B cell (primary cell): Measurements from ENCODE around the gene OVCA2. TPM values are rescaled to one million over a fixed set of nuclear protein-coding genes. Genes with fewer than 3 reads are reported as not detected.

Experiments used
- ATAC-seq: fragments of 200-7000 bp; cut with Tn5 transposase; one replicate; pipeline ENCODE4 v1.10.0; 2021; ENCODE audit warnings: low read depth, mild to moderate bottlenecking, moderate number of reproducible peaks, moderate library complexity
- CTCF ChIA-PET: fragments of 350-600 bp; sonication (Branson Sonifier 250); formaldehyde crosslinking; loops from one replicate; lab custom pipeline; 2021; ENCODE audit warnings: antibody characterized with exemption, inconsistent platforms; lab: Charles Lee
- POLR2A ChIA-PET: fragments of 350-600 bp; sonication (Branson Sonifier 250); formaldehyde crosslinking; loops from one replicate; lab custom pipeline; 2021; ENCODE audit warnings: antibody characterized with exemption; lab: Charles Lee
- DNase-seq: peaks from one replicate; pipeline ENCODE4 v3.0.0; 2013
- H2AFZ ChIP-seq: 2 replicates; pipeline ENCODE4 v1.6.1; 2012; ENCODE audit warnings: mild to moderate bottlenecking, low read depth, low read length; ENCODE audit not compliant: insufficient read depth, poor library complexity, severe bottlenecking
- H3K27ac ChIP-seq, 2 donors: 1 replicate in 1 of 2; 2 replicates in 1 of 2; pipeline ENCODE4 v1.5.1; 2012 to 2013; ENCODE audit warnings: low read length in 2 of 2, mild to moderate bottlenecking in 2 of 2, moderate library complexity in 1 of 2
- H3K27me3 ChIP-seq, 4 experiments: fragments of 200-600 bp in 1 of 4; sonication (generic) in 1 of 4; replicated peaks in 1 of 4; 1 replicate in 2 of 4; 2 replicates in 2 of 4; pipeline versions ENCODE4 v1.6.1 to v1.7.0; 2013 to 2016; ENCODE audit warnings: low read length in 3 of 4, mild to moderate bottlenecking in 2 of 4, mixed read lengths in 1 of 4, moderate library complexity in 1 of 4; ENCODE audit not compliant: insufficient read depth in 4 of 4, control insufficient read depth in 3 of 4; ENCODE audit errors: control extremely low read depth in 1 of 4
- H3K36me3 ChIP-seq, 2 experiments: replicated peaks in 1 of 2; 1 replicate in 1 of 2; 2 replicates in 1 of 2; pipeline versions ENCODE4 v1.6.1 to v1.7.1; 2013; ENCODE audit warnings: low read length in 1 of 2; ENCODE audit not compliant: insufficient read depth in 2 of 2, control insufficient read depth in 1 of 2; ENCODE audit errors: control extremely low read depth in 1 of 2, extremely low read depth in 1 of 2
- H3K4me1 ChIP-seq, 2 donors: fragments of 200-600 bp in 1 of 2; sonication (generic) in 1 of 2; 1 replicate in 1 of 2; 2 replicates in 1 of 2; pipeline versions ENCODE4 v1.5.1 to v1.6.1; 2013 to 2017; ENCODE audit warnings: low read length in 2 of 2; ENCODE audit not compliant: control insufficient read depth in 2 of 2, insufficient read depth in 2 of 2
- H3K4me2 ChIP-seq: replicated peaks from 2 replicates; pipeline ENCODE3; 2012; ENCODE audit warnings: mild to moderate bottlenecking, low read depth, low read length; ENCODE audit not compliant: poor library complexity, severe bottlenecking
- H3K4me3 ChIP-seq, 5 experiments: fragments of 200-600 bp in 1 of 5; sonication (generic) in 1 of 5; 1 replicate in 3 of 5; 2 replicates in 2 of 5; pipeline versions ENCODE4 v1.5.1 to v1.7.0; 2011 to 2016; ENCODE audit warnings: low read length in 4 of 5, mild to moderate bottlenecking in 4 of 5, low read depth in 2 of 5, control low read depth in 1 of 5, moderate library complexity in 1 of 5; ENCODE audit not compliant: insufficient read depth in 1 of 5; ENCODE audit errors: control extremely low read depth in 1 of 5, extremely low read depth in 1 of 5
- H3K79me2 ChIP-seq: fragments of 200-600 bp; sonication (generic); one replicate; pipeline ENCODE4 v1.6.0; 2016; ENCODE audit warnings: low read length; ENCODE audit not compliant: control insufficient read depth, insufficient read depth
- H3K9ac ChIP-seq: fragments of 200-600 bp; sonication (generic); 2 replicates; pipeline ENCODE4 v1.6.1; 2017; ENCODE audit warnings: mild to moderate bottlenecking, low read length, moderate library complexity
- H3K9me3 ChIP-seq, 3 donors: one replicate each; pipeline versions ENCODE4 v1.6.1 to v1.7.1; 2013; ENCODE audit warnings: low read length in 2 of 3; ENCODE audit not compliant: control insufficient read depth in 2 of 3, insufficient read depth in 1 of 3; ENCODE audit errors: control extremely low read depth in 1 of 3
- H4K20me1 ChIP-seq: 2 replicates; pipeline ENCODE4 v1.6.0; 2012; ENCODE audit warnings: mild to moderate bottlenecking, low read length; ENCODE audit not compliant: insufficient read depth, control insufficient read depth, poor library complexity, severe bottlenecking
- H3K27ac Mint-ChIP-seq: one replicate; pipeline ENCODE4 v1.8.0; 2021; ENCODE audit warnings: mixed read lengths
- H3K27me3 Mint-ChIP-seq: one replicate; pipeline ENCODE4 v1.8.0; 2021; ENCODE audit warnings: mixed read lengths
- H3K4me1 Mint-ChIP-seq: one replicate; pipeline ENCODE4 v1.8.0; 2021; ENCODE audit warnings: mixed read lengths
- H3K4me3 Mint-ChIP-seq: one replicate; pipeline ENCODE4 v1.8.0; 2021; ENCODE audit warnings: mixed read lengths
- H3K9me3 Mint-ChIP-seq: one replicate; pipeline ENCODE4 v1.8.0; 2022; ENCODE audit warnings: mixed read lengths; ENCODE audit not compliant: insufficient read depth
- CTCF ChIP-seq: fragments of 200-600 bp; IDR thresholded peaks from one replicate; pipeline ENCODE4 v1.8.0; 2022; ENCODE audit warnings: antibody characterized with exemption, mild to moderate bottlenecking
- EZH2 ChIP-seq: IDR thresholded peaks from 2 replicates; pipeline ENCODE4 v1.6.1; 2012; ENCODE audit warnings: borderline replicate concordance, low read depth, mild to moderate bottlenecking, moderate library complexity, low read length; ENCODE audit not compliant: insufficient read depth, poor library complexity, severe bottlenecking
- WGBS: methylation state at CpG from one replicate; pipeline ENCODE4 v1.1.5; 2013; ENCODE audit warnings: missing lambda C conversion rate; ENCODE audit not compliant: insufficient coverage; 5-methylcytosine and 5-hydroxymethylcytosine counted together
- intact Hi-C: fragments of 100-400 bp; cut with micrococcal nuclease; formaldehyde crosslinking; loops from one replicate; pipeline ENCODE4 v1.10.0; 2022
- polyA plus RNA-seq: library from polyadenylated mRNA; depleted of rRNA; stranded (reverse); fragments of >200 nt; gene quantifications from 2 replicates; pipeline ENCODE4 v1.2.3, GENCODE V29; 2012
- total RNA-seq, 2 donors: library from RNA; stranded (reverse); fragments of 120-200 nt in 1 of 2; gene quantifications; 1 replicate in 1 of 2; 2 replicates in 1 of 2; pipeline versions ENCODE4 v1.2.3 to v1.2.4, GENCODE V29; 2013 to 2022

Gene OVCA2
- total and polyA plus RNA-seq, 2 donors (not counting 1 experiment from before 2014, with no cell fraction given) = 23.2 to 43.9 TPM

GRCh38 chr17:2063261-2064146 lies 21.7 kb downstream of the OVCA2 start:
- H3K4me3 ChIP-seq = no peak overlapping the region
- DNase-seq (peak; percentile 38), ATAC-seq (peak; percentile 5)
- peaks cover 48% of the 10 kb centered on the region for H3K4me1 Mint-ChIP-seq
- H3K4me2 ChIP-seq = peak overlapping the region; percentile 39
- peaks cover 0 to 22% of the 10 kb centered on the region in 2 experiments for H3K36me3 ChIP-seq
- H3K27me3 Mint-ChIP-seq = no peaks in the 10 kb centered on the region
- H2AFZ ChIP-seq = no peak overlapping the region
- H3K79me2 ChIP-seq = no peaks in the 10 kb centered on the region
- peaks cover 0 to 9% (median 2%) of the 10 kb centered on the region in 4 experiments for H3K27me3 ChIP-seq
- peak overlapping the region in 1 of 2 donors; percentile 64 for H3K27ac ChIP-seq
- 46% methylated on average over 8 of the region's 16 CpGs for WGBS
- H3K27ac Mint-ChIP-seq = peak overlapping the region; percentile 86
- peaks cover 33 to 44% of the 10 kb centered on the region in 2 donors for H3K4me1 ChIP-seq
- H3K9ac ChIP-seq = no peak overlapping the region
- TF ChIP-seq EZH2 (no peak), CTCF (no peak)
- H3K4me3 Mint-ChIP-seq = peak overlapping the region; percentile 43
- intact Hi-C loops = no loop called here
- CTCF ChIA-PET = interaction anchor here (0.8 to 3.8 kb wide), 8 partner anchors 8 to 181 kb away, joined by 3 to 17 read pairs (median 4); partner anchors contain the start of gene HIC1
- no peaks in the 10 kb centered on the region for H3K9me3 Mint-ChIP-seq
- POLR2A ChIA-PET = interaction anchor here (0.5 to 0.6 kb wide), 2 partner anchors 24 to 27 kb away, joined by 3 to 6 read pairs; no protein-coding TSS in a partner anchor
- H3K9me3 ChIP-seq = no peaks in the 10 kb centered on the region
- peaks cover 5% of the 10 kb centered on the region for H4K20me1 ChIP-seq
